ENCODE measurements around the gene CYB561D2. TPM values are rescaled to one million over a fixed set of nuclear protein-coding genes. Genes with fewer than 3 reads are reported as not detected.

CYB561D2 gene
- total and polyA plus RNA-seq, 2 experiments from 2014 or later, result 28.3 to 37.7 TPM

DNA sequence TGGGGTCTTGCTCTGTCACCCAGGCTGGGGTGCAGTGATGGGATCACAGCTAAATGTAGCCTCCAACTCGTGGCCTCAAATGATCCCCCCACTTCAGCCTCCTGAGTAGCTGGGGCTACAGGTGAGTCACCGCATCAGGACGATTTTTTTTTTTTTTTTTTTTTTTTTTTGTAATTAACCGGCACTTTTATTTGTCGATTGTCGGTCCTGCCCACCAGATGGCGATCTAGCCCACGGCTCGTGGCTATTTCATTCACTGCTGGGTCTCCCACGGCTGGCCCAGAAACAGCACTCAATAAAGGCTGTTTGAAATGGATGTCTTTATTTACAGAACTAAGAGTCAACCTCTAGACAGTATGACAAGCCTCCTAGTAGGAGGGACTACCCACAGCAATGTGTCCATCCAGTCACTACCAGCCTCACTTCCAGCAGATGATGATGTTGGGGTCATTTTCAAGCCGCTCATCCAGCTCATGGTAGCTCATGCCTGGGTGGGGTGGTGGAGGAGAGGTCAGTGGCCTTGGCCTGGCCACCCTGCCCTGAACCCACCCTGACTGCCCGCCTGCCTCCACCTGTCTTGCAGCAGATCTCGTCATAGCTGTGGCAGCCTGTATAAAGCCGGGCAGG is 3.4 kb upstream of the CYB561D2 start:
- H3K9me2 ChIP-seq (ENCODE audit: insufficient read depth), result no peaks in the 10 kb centered on the region
- in situ Hi-C loops (cut with MboI), result loop anchor here (10.0 kb wide), 1 partner anchor 188 kb away; no protein-coding TSS in a partner anchor
- H2AFZ ChIP-seq, result no peak overlapping the region

DNA sequence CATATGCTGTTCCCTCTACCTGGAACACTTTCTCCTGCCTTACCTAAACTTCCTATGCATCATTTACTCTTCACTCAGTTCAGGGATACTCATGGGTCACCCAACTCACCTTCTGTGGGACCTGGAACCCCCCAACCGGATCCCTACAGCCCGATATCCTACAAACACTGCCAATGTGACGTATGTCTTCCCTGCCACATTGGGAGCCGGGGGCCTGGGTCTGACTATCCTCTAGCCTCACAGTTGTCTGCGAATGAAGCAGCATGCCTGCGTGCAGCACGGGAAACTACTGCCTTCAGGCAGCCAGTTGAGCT is 492 bp upstream of the CYB561D2 start:
- 0 out of 2 replicates have a peak, but pooled peaks cover 17% of the 10 kb centered on the region for H3F3A ChIP-seq (ENCODE audit: insufficient read depth)
- H3K9me3 ChIP-seq (ENCODE audit: low read depth), result no peaks in the 10 kb centered on the region
- H3K9ac ChIP-seq, result peak overlapping the region; percentile 82
- H3K4me2 ChIP-seq (ENCODE audit: unreplicated experiment), result peak overlapping the region; percentile 98
- no peak for DNase-seq
- H4K20me1 ChIP-seq (ENCODE audit: insufficient read depth), result no peaks in the 10 kb centered on the region
- H3K27ac ChIP-seq, result peak overlapping the region; percentile 67
- no peaks in the 10 kb centered on the region for H3K27me3 ChIP-seq (replicated peaks; ENCODE audit: insufficient read depth)
- H3K36me3 ChIP-seq (ENCODE audit: low read depth), result peaks cover 7% of the 10 kb centered on the region; the same call in 1 of the 2 replicates
- 2% methylated on average over 7 of the region's 7 CpGs for WGBS, 2 experiments (ENCODE audit: low coverage in 1 of 2, low lambda C conversion rate in 2 of 2, missing lambda C conversion rate in 2 of 2)
- no peaks in the 10 kb centered on the region for H3K9me2 ChIP-seq (ENCODE audit: insufficient read depth)
- TF ChIP-seq EZH2phosphoT487 (IDR thresholded peaks at IDR 0.05; ENCODE audit: insufficient read depth, low read depth), result no peak
- TF ChIP-seq EZH2 (IDR thresholded peaks at IDR 0.05; ENCODE audit: insufficient read depth, poor library complexity, severe bottlenecking), result no peak
- H3K4me1 ChIP-seq (ENCODE audit: insufficient read depth), result peaks cover 20% of the 10 kb centered on the region
- peak overlapping the region; percentile 93 for H2AFZ ChIP-seq
- peaks cover 56% of the 10 kb centered on the region for H3K79me2 ChIP-seq (ENCODE audit: insufficient read depth)
- H3K4me3 ChIP-seq, result peak overlapping the region; percentile 90
- in situ Hi-C loops (cut with MboI), result no loop called here

More for the DNA sequence above, 3.4 kb upstream of the CYB561D2 start:
- Histone ChIP-seq H3K27me3 (replicated peaks; ENCODE audit: insufficient read depth) (no peaks in the 10 kb centered on the region), H3K9me3 (ENCODE audit: low read depth) (no peaks in the 10 kb centered on the region), H3K79me2 (ENCODE audit: insufficient read depth) (peaks cover 29% of the 10 kb centered on the region), H3K4me3 (no peak overlapping the region), H3K4me1 (ENCODE audit: insufficient read depth) (peaks cover 20% of the 10 kb centered on the region), H3K36me3 (ENCODE audit: low read depth) (no peaks in the 10 kb centered on the region), H3K9ac (no peak overlapping the region), H4K20me1 (ENCODE audit: insufficient read depth) (no peaks in the 10 kb centered on the region), H3K4me2 (ENCODE audit: unreplicated experiment) (no peak overlapping the region), H3K27ac (peak overlapping the region; percentile 49; the same call in 1 of the 2 replicates), H3F3A (ENCODE audit: insufficient read depth) (0 out of 2 replicates have a peak, but pooled peaks cover 6% of the 10 kb centered on the region)
- no peak for TF ChIP-seq EZH2phosphoT487 (IDR thresholded peaks at IDR 0.05; ENCODE audit: insufficient read depth, low read depth)
- no peak for TF ChIP-seq EZH2 (IDR thresholded peaks at IDR 0.05; ENCODE audit: insufficient read depth, poor library complexity, severe bottlenecking)
- 25 to 26% methylated on average over 14 of the region's 14 CpGs for WGBS, 2 experiments (ENCODE audit: low coverage in 1 of 2, low lambda C conversion rate in 2 of 2, missing lambda C conversion rate in 2 of 2)
- peak; percentile 83 for DNase-seq

DNA sequence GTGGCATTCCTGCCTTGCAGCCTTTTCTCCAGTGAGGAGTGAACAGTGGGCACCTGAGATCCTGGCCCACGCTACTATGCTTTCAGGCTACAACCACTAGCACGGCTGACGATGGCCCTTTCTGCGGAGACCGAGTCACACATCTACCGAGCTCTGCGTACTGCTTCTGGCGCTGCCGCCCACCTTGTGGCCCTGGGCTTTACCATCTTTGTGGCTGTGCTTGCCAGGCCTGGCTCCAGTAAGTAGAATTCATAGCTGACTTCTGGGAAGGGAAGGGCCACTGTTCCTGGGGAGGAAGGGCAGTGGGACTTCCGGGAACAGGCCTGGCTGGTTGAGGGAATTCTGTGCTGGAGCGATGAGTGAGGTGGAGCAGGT is 648 bp downstream of the CYB561D2 start:
- no peaks in the 10 kb centered on the region for H3K27me3 ChIP-seq (replicated peaks; ENCODE audit: insufficient read depth)
- H3F3A ChIP-seq (ENCODE audit: insufficient read depth), result 0 out of 2 replicates have a peak, but pooled peaks cover 16% of the 10 kb centered on the region
- in situ Hi-C loops (cut with MboI), result no loop called here
- peak overlapping the region; percentile 82 for H3K9ac ChIP-seq
- peaks cover 68% of the 10 kb centered on the region for H3K79me2 ChIP-seq (ENCODE audit: insufficient read depth)
- H3K9me3 ChIP-seq (ENCODE audit: low read depth), result no peaks in the 10 kb centered on the region
- peaks cover 7% of the 10 kb centered on the region; the same call in 1 of the 2 replicates for H3K36me3 ChIP-seq (ENCODE audit: low read depth)
- peaks cover 29% of the 10 kb centered on the region for H3K4me1 ChIP-seq (ENCODE audit: insufficient read depth)
- peak overlapping the region; percentile 90 for H3K4me3 ChIP-seq
- H3K4me2 ChIP-seq (ENCODE audit: unreplicated experiment), result peak overlapping the region; percentile 98
- TF ChIP-seq EZH2 (IDR thresholded peaks at IDR 0.05; ENCODE audit: insufficient read depth, poor library complexity, severe bottlenecking) (no peak), EZH2phosphoT487 (IDR thresholded peaks at IDR 0.05; ENCODE audit: insufficient read depth, low read depth) (no peak)
- no peak for DNase-seq
- peak overlapping the region; percentile 93 for H2AFZ ChIP-seq
- H3K9me2 ChIP-seq (ENCODE audit: insufficient read depth), result no peaks in the 10 kb centered on the region
- H3K27ac ChIP-seq, result peak overlapping the region; percentile 67; the same call in 1 of the 2 replicates
- WGBS, 2 experiments (ENCODE audit: low coverage in 1 of 2, low lambda C conversion rate in 2 of 2, missing lambda C conversion rate in 2 of 2), result 44 to 47% methylated on average over 11 of the region's 11 CpGs
- no peaks in the 10 kb centered on the region for H4K20me1 ChIP-seq (ENCODE audit: insufficient read depth)

DNA sequence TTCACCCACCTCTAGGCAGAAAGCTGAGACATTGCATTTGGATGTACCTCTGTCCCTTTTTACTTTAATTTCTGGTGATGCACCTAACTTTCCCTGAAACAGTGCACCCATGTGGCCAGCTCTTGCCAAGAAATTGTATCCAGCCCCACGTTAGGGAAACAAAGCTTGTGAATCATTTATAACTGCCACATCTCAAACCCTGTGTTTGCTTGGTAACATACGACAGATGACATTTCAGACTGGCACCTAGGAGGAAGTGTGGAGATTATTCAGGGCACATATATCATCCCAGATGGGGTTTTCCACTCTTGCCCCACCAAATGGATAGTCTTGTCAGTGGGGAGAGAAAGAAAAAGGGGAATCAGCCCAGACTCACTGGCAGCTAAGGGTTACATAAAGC is 2.1 kb downstream of the CYB561D2 start:
- H3K36me3 ChIP-seq (ENCODE audit: low read depth), result peaks cover 7% of the 10 kb centered on the region; the same call in 1 of the 2 replicates
- peaks cover 83% of the 10 kb centered on the region for H3K79me2 ChIP-seq (ENCODE audit: insufficient read depth)

More for the DNA sequence above, 2.1 kb downstream of the CYB561D2 start:
- H3K27ac ChIP-seq, result peak overlapping the region; percentile 41
- H2AFZ ChIP-seq, result no peak overlapping the region
- no peaks in the 10 kb centered on the region for H3K27me3 ChIP-seq (replicated peaks; ENCODE audit: insufficient read depth)
- WGBS, 2 experiments (ENCODE audit: low coverage in 1 of 2, low lambda C conversion rate in 2 of 2, missing lambda C conversion rate in 2 of 2), result 17 to 23% methylated on average over 2 of the region's 2 CpGs
- peaks cover 40% of the 10 kb centered on the region for H3K4me1 ChIP-seq (ENCODE audit: insufficient read depth)
- H3K4me2 ChIP-seq (ENCODE audit: unreplicated experiment), result no peak overlapping the region
- peaks cover 8% of the 10 kb centered on the region; the same call in 1 of the 2 replicates for H4K20me1 ChIP-seq (ENCODE audit: insufficient read depth)
- in situ Hi-C loops (cut with MboI), result no loop called here
- peak overlapping the region; percentile 22; the same call in 1 of the 2 replicates for H3K9ac ChIP-seq
- TF ChIP-seq EZH2 (IDR thresholded peaks at IDR 0.05; ENCODE audit: insufficient read depth, poor library complexity, severe bottlenecking), result no peak
- no peaks in the 10 kb centered on the region for H3K9me2 ChIP-seq (ENCODE audit: insufficient read depth)
- H3F3A ChIP-seq (ENCODE audit: insufficient read depth), result peaks cover 14% of the 10 kb centered on the region; the same call in 1 of the 2 replicates
- no peaks in the 10 kb centered on the region for H3K9me3 ChIP-seq (ENCODE audit: low read depth)
- DNase-seq, result peak; percentile 66
- no peak overlapping the region for H3K4me3 ChIP-seq
